Naive thymus-derived CD4-positive, alpha-beta T cell (primary cell): ENCODE results near the gene FRG2. TPM values are rescaled to one million over a fixed set of nuclear protein-coding genes. Genes with fewer than 3 reads are reported as not detected.
A peak's percentile ranks its signal among the peaks of the same experiment; 100 is the strongest.
"Not testable (repeated sequence)": the region's sequence is repeated elsewhere in the genome, so short reads cannot be mapped to it uniquely, and the experiment has no call there.

ENCODE experiments used
- ATAC-seq: fragments of 150-1000 bp; cut with Tn5 transposase; 2 replicates; pipeline ENCODE4 v1.10.0; 2021; ENCODE audit warnings: mild to moderate bottlenecking, moderate library complexity
- CTCF ChIA-PET: fragments of 350-600 bp; sonication (Branson Sonifier 250); formaldehyde crosslinking; loops from one replicate; lab custom pipeline; 2021; ENCODE audit warnings: antibody characterized with exemption; lab: Charles Lee
- POLR2A ChIA-PET: fragments of 350-600 bp; sonication (Branson Sonifier 250); formaldehyde crosslinking; loops from one replicate; lab custom pipeline; 2021; ENCODE audit warnings: antibody characterized with exemption, inconsistent platforms; lab: Charles Lee
- DNase-seq, 9 donors: peaks; one replicate each; pipeline versions ENCODE4 v3.0.0 to v3.0.0-alpha.2; 2020 to 2022; ENCODE audit warnings: mixed read lengths in 1 of 9
- H3K27ac ChIP-seq: one replicate; pipeline ENCODE4 v1.7.0; 2013; ENCODE audit warnings: mild to moderate bottlenecking, low read depth, low read length, moderate library complexity
- H3K27me3 ChIP-seq, 2 donors: one replicate each; pipeline ENCODE4 v1.7.0; 2013; ENCODE audit warnings: low read length in 2 of 2, mild to moderate bottlenecking in 2 of 2, moderate library complexity in 2 of 2; ENCODE audit not compliant: control insufficient read depth in 2 of 2, insufficient read depth in 2 of 2
- H3K36me3 ChIP-seq, 3 experiments: 1 replicate in 2 of 3; 2 replicates in 1 of 3; pipeline ENCODE4 v1.7.0; 2013; ENCODE audit warnings: low read length in 3 of 3, mild to moderate bottlenecking in 3 of 3, moderate library complexity in 1 of 3; ENCODE audit not compliant: insufficient read depth in 3 of 3, control insufficient read depth in 2 of 3
- H3K4me1 ChIP-seq, 2 donors: one replicate each; pipeline ENCODE4 v1.7.0; 2013; ENCODE audit warnings: low read length in 2 of 2, mild to moderate bottlenecking in 2 of 2, moderate library complexity in 1 of 2; ENCODE audit not compliant: control insufficient read depth in 2 of 2, insufficient read depth in 2 of 2
- H3K4me3 ChIP-seq: 2 replicates; pipeline ENCODE4 v1.7.0; 2013; ENCODE audit warnings: mild to moderate bottlenecking, low read length
- H3K9me3 ChIP-seq, 3 experiments: 1 replicate in 2 of 3; 2 replicates in 1 of 3; pipeline ENCODE4 v1.7.0; 2013; ENCODE audit warnings: low read length in 3 of 3; ENCODE audit not compliant: control insufficient read depth in 2 of 3
- H3K27ac Mint-ChIP-seq, 9 donors: one replicate each; pipeline ENCODE4 v1.8.0; 2020 to 2022; ENCODE audit warnings: mixed read lengths in 9 of 9, mild to moderate bottlenecking in 8 of 9, moderate library complexity in 5 of 9, inconsistent platforms in 2 of 9
- H3K27me3 Mint-ChIP-seq, 5 donors: one replicate each; pipeline ENCODE4 v1.8.0; 2021 to 2022; ENCODE audit warnings: mixed read lengths in 5 of 5, mild to moderate bottlenecking in 1 of 5
- H3K36me3 Mint-ChIP-seq, 5 donors: one replicate each; pipeline ENCODE4 v1.8.0; 2020 to 2022; ENCODE audit warnings: mixed read lengths in 5 of 5, mild to moderate bottlenecking in 3 of 5, inconsistent platforms in 1 of 5
- H3K4me1 Mint-ChIP-seq, 7 donors: one replicate each; pipeline ENCODE4 v1.8.0; 2020 to 2022; ENCODE audit warnings: mixed read lengths in 7 of 7, mild to moderate bottlenecking in 3 of 7, inconsistent platforms in 1 of 7
- H3K4me3 Mint-ChIP-seq, 10 donors: one replicate each; pipeline ENCODE4 v1.8.0; 2020 to 2022; ENCODE audit warnings: mild to moderate bottlenecking in 10 of 10, mixed read lengths in 10 of 10, moderate library complexity in 6 of 10, inconsistent platforms in 2 of 10
- H3K9me3 Mint-ChIP-seq, 11 donors: one replicate each; pipeline ENCODE4 v1.8.0; 2020 to 2022; ENCODE audit warnings: mixed read lengths in 11 of 11, mild to moderate bottlenecking in 4 of 11, inconsistent platforms in 1 of 11, moderate library complexity in 1 of 11
- intact Hi-C, 2 donors: fragments of 100-400 bp; cut with micrococcal nuclease; formaldehyde crosslinking; loops; one replicate each; pipeline ENCODE4 v1.15.1; 2023
- polyA plus RNA-seq, 2 donors: library from polyadenylated mRNA; unstranded; fragments of 300-500 nt; fragmentation: Illumina TruSeq; gene quantifications; one replicate each; pipeline ENCODE4 v1.2.3, GENCODE V29; 2021
- total RNA-seq, 6 experiments: library from RNA in 5 of 6; stranded (reverse) in 5 of 6; gene quantifications; 1 replicate in 5 of 6; 2 replicates in 1 of 6; pipeline ENCODE4 v1.2.3 and lab custom pipeline; 2021 to 2026

FRG2 gene
- total and polyA plus RNA-seq, 7 experiments from 2014 or later, result not detected

- H3K27me3 ChIP-seq, DNase-seq, H3K4me3 ChIP-seq, POLR2A ChIA-PET, intact Hi-C loops, H3K9me3 ChIP-seq, H3K36me3 ChIP-seq, H3K4me1 ChIP-seq, ATAC-seq, CTCF ChIA-PET, H3K27ac ChIP-seq: not testable (repeated sequence)
- Mint-ChIP-seq H3K9me3 (peaks cover 0 to 15% (median 3%) of the 10 kb centered on the region in 11 donors), H3K4me3 (peak overlapping the region; percentile 16 to 82 (median 71)), H3K27ac (peak overlapping the region in 1 of 9 donors; percentile 40), H3K36me3 (peaks cover 0 to 15% (median 0%) of the 10 kb centered on the region in 5 donors), H3K27me3 (peaks cover 50 to 64% (median 54%) of the 10 kb centered on the region in 5 donors), H3K4me1 (peaks cover 25 to 46% (median 43%) of the 10 kb centered on the region in 7 donors)
Observed at GRCh38 chr4:190019859-190020463, 7.1 kb downstream of the FRG2 start.

GRCh38 chr4:190019023-190019858 lies 7.8 kb downstream of the FRG2 start:
- peak overlapping the region; percentile 16 to 82 (median 71) for H3K4me3 Mint-ChIP-seq
- peaks cover 55 to 68% (median 59%) of the 10 kb centered on the region in 5 donors for H3K27me3 Mint-ChIP-seq
- Histone ChIP-seq H3K27me3 (peaks cover 3 to 6% of the 10 kb centered on the region in 2 donors), H3K36me3 (no peaks in the 10 kb centered on the region), H3K9me3 (no peaks in the 10 kb centered on the region), H3K4me3 (no peak overlapping the region), H3K27ac (no peak overlapping the region), H3K4me1 (peaks cover 0 to 8% of the 10 kb centered on the region in 2 donors)
- ATAC-seq, result no peak
- H3K36me3 Mint-ChIP-seq, result peaks cover 0 to 15% (median 0%) of the 10 kb centered on the region in 5 donors
- POLR2A ChIA-PET, result no interaction called here
- intact Hi-C loops, result no loop called here
- H3K4me1 Mint-ChIP-seq, result peaks cover 25 to 50% (median 47%) of the 10 kb centered on the region in 7 donors
- H3K27ac Mint-ChIP-seq, result peak overlapping the region in 1 of 9 donors; percentile 40
- CTCF ChIA-PET, result no interaction called here
- peaks cover 0 to 15% (median 7%) of the 10 kb centered on the region in 11 donors for H3K9me3 Mint-ChIP-seq
- DNase-seq, result no peak

GRCh38 chr4:190018201-190018920 lies 8.7 kb downstream of the FRG2 start:
- Mint-ChIP-seq H3K9me3 (peaks cover 1 to 21% (median 11%) of the 10 kb centered on the region in 11 donors), H3K36me3 (peaks cover 0 to 15% (median 0%) of the 10 kb centered on the region in 5 donors), H3K27me3 (peaks cover 59 to 72% (median 63%) of the 10 kb centered on the region in 5 donors), H3K27ac (peak overlapping the region in 1 of 9 donors; percentile 86), H3K4me3 (peak overlapping the region in 7 of 10 donors; percentile 34 to 69 (median 46)), H3K4me1 (peaks cover 25 to 53% (median 50%) of the 10 kb centered on the region in 7 donors)
- no peaks in the 10 kb centered on the region for H3K9me3 ChIP-seq
- ATAC-seq (no peak), DNase-seq (no peak)
- H3K27me3 ChIP-seq, result peaks cover 3 to 6% of the 10 kb centered on the region in 2 donors
- ChIA-PET POLR2A (no interaction called here), CTCF (no interaction called here)
- intact Hi-C loops, result no loop called here
- H3K4me1 ChIP-seq, result peaks cover 0 to 8% of the 10 kb centered on the region in 2 donors
- no peaks in the 10 kb centered on the region for H3K36me3 ChIP-seq
- H3K4me3 ChIP-seq, result no peak overlapping the region
- H3K27ac ChIP-seq, result no peak overlapping the region

- H3K4me3 Mint-ChIP-seq, result peak overlapping the region in 7 of 10 donors; percentile 33 to 69 (median 44)
- H3K27ac Mint-ChIP-seq, result peak overlapping the region in 1 of 9 donors; percentile 86
- H3K36me3 Mint-ChIP-seq, result peaks cover 0 to 15% (median 0%) of the 10 kb centered on the region in 5 donors
- CTCF ChIA-PET, result no interaction called here
- Histone ChIP-seq H3K27ac (no peak overlapping the region), H3K4me3 (no peak overlapping the region), H3K27me3 (peaks cover 3 to 6% of the 10 kb centered on the region in 2 donors), H3K4me1 (peaks cover 0 to 8% of the 10 kb centered on the region in 2 donors), H3K9me3 (no peaks in the 10 kb centered on the region), H3K36me3 (no peaks in the 10 kb centered on the region)
- POLR2A ChIA-PET, result no interaction called here
- H3K4me1 Mint-ChIP-seq, result peaks cover 25 to 53% (median 50%) of the 10 kb centered on the region in 7 donors
- no peak for DNase-seq
- ATAC-seq, result no peak
- H3K9me3 Mint-ChIP-seq, result peaks cover 1 to 25% (median 12%) of the 10 kb centered on the region in 11 donors
- H3K27me3 Mint-ChIP-seq, result peaks cover 67 to 76% (median 71%) of the 10 kb centered on the region in 5 donors
- intact Hi-C loops, result no loop called here
Observed at GRCh38 chr4:190017357-190018200, 9.5 kb downstream of the FRG2 start.

- peaks cover 3 to 6% of the 10 kb centered on the region in 2 donors for H3K27me3 ChIP-seq
- peaks cover 1 to 25% (median 14%) of the 10 kb centered on the region in 11 donors for H3K9me3 Mint-ChIP-seq
- peaks cover 0 to 15% (median 0%) of the 10 kb centered on the region in 5 donors for H3K36me3 Mint-ChIP-seq
- H3K4me3 Mint-ChIP-seq, result peak overlapping the region in 8 of 10 donors; percentile 4 to 74 (median 44)
- H3K4me3 ChIP-seq, result no peak overlapping the region
- CTCF ChIA-PET, result no interaction called here
- intact Hi-C loops, result no loop called here
- H3K9me3 ChIP-seq, result no peaks in the 10 kb centered on the region
- H3K27ac ChIP-seq, result no peak overlapping the region
- H3K27me3 Mint-ChIP-seq, result peaks cover 71 to 79% (median 75%) of the 10 kb centered on the region in 5 donors
- peaks cover 25 to 53% (median 50%) of the 10 kb centered on the region in 7 donors for H3K4me1 Mint-ChIP-seq
- no peak for ATAC-seq
- no peaks in the 10 kb centered on the region for H3K36me3 ChIP-seq
- DNase-seq, result no peak
- H3K27ac Mint-ChIP-seq, result peak overlapping the region in 2 of 9 donors; percentile 44 to 73
- POLR2A ChIA-PET, result no interaction called here
- H3K4me1 ChIP-seq, result peaks cover 0 to 8% of the 10 kb centered on the region in 2 donors
Observed at GRCh38 chr4:190016369-190017289, 10.4 kb downstream of the FRG2 start.
